CD4-positive, alpha-beta T cell (primary cell): Measurements from ENCODE around the gene OTULINL. TPM values are rescaled to one million over a fixed set of nuclear protein-coding genes. Genes with fewer than 3 reads are reported as not detected.

ENCODE experiments used
- ATAC-seq: fragments of 200-7000 bp; cut with Tn5 transposase; one replicate; pipeline ENCODE4 v1.10.0; 2022; ENCODE audit warnings: mild to moderate bottlenecking; ENCODE audit not compliant: poor library complexity
- CTCF ChIA-PET: fragments of 350-600 bp; sonication (Branson Sonifier 250); formaldehyde crosslinking; loops from one replicate; lab custom pipeline; 2021; ENCODE audit warnings: antibody characterized with exemption, inconsistent platforms; lab: Charles Lee
- POLR2A ChIA-PET: fragments of 350-600 bp; sonication (Branson Sonifier 250); formaldehyde crosslinking; loops from one replicate; lab custom pipeline; 2021; ENCODE audit warnings: antibody characterized with exemption, inconsistent platforms; lab: Charles Lee
- DNase-seq, 14 experiments: peaks; one replicate each; pipeline ENCODE4 v3.0.0-alpha.2; 2013 to 2020; ENCODE audit warnings: mixed read lengths in 2 of 14
- H3K27ac ChIP-seq, 2 donors: one replicate each; pipeline versions ENCODE4 v1.5.1 to v1.7.0; 2013; ENCODE audit warnings: low read length in 2 of 2, low read depth in 1 of 2, mild to moderate bottlenecking in 1 of 2
- H3K27me3 ChIP-seq, 2 experiments: 1 replicate in 1 of 2; 2 replicates in 1 of 2; pipeline versions ENCODE4 v1.6.1 to v1.7.0; 2013; ENCODE audit warnings: low read length in 2 of 2, control low read depth in 1 of 2, mild to moderate bottlenecking in 1 of 2, moderate library complexity in 1 of 2; ENCODE audit not compliant: insufficient read depth in 2 of 2, control insufficient read depth in 1 of 2
- H3K36me3 ChIP-seq: one replicate; pipeline ENCODE4 v1.6.1; 2013; ENCODE audit warnings: low read length, control low read depth; ENCODE audit not compliant: insufficient read depth
- H3K4me1 ChIP-seq: one replicate; pipeline ENCODE4 v1.6.1; 2013; ENCODE audit warnings: low read length, control low read depth; ENCODE audit not compliant: insufficient read depth
- H3K4me3 ChIP-seq: one replicate; pipeline ENCODE4 v1.5.1; 2013; ENCODE audit warnings: mild to moderate bottlenecking, low read length, moderate library complexity
- H3K9me3 ChIP-seq, 2 experiments: 1 replicate in 1 of 2; 2 replicates in 1 of 2; pipeline versions ENCODE4 v1.6.1 to v1.7.0; 2013; ENCODE audit warnings: low read length in 2 of 2, mild to moderate bottlenecking in 2 of 2, control low read depth in 1 of 2, moderate library complexity in 1 of 2; ENCODE audit not compliant: control insufficient read depth in 1 of 2, insufficient read depth in 1 of 2
- H3K27ac Mint-ChIP-seq: one replicate; pipeline ENCODE4 v1.8.0; 2020; ENCODE audit warnings: mixed read lengths
- H3K27me3 Mint-ChIP-seq: one replicate; pipeline ENCODE4 v1.8.0; 2021; ENCODE audit warnings: mixed read lengths
- H3K36me3 Mint-ChIP-seq: one replicate; pipeline ENCODE4 v1.8.0; 2021; ENCODE audit warnings: low read depth, mixed read lengths
- H3K4me1 Mint-ChIP-seq: one replicate; pipeline ENCODE4 v1.8.0; 2021; ENCODE audit warnings: low read depth, mixed read lengths
- H3K4me3 Mint-ChIP-seq: one replicate; pipeline ENCODE4 v1.8.0; 2020; ENCODE audit warnings: mild to moderate bottlenecking, mixed read lengths
- H3K9me3 Mint-ChIP-seq: one replicate; pipeline ENCODE4 v1.8.0; 2020; ENCODE audit warnings: mixed read lengths
- intact Hi-C, 2 experiments: fragments of 100-400 bp; cut with DNase I in 1 of 2; cut with micrococcal nuclease in 1 of 2; formaldehyde crosslinking; loops; one replicate each; pipeline versions ENCODE4 v1.15.1 to v1.9.0; 2023 to 2025; cut with DNase I, micrococcal nuclease
- total RNA-seq, 174 experiments: library from RNA in 2 of 174; stranded (reverse) in 2 of 174; gene quantifications; one replicate each; pipeline ENCODE4 v1.2.3 and lab custom pipeline; 2021 to 2026
- TF ChIP-seq, protein P1 (sequence below): fragments of 200-600 bp; IDR thresholded peaks from one replicate; pipeline ENCODE4 v1.8.0; 2022; ENCODE audit warnings: antibody characterized with exemption, mild to moderate bottlenecking

OTULINL gene
- total RNA-seq, 2 experiments from 2014 or later = 55.6 to 60.9 TPM

DNA sequence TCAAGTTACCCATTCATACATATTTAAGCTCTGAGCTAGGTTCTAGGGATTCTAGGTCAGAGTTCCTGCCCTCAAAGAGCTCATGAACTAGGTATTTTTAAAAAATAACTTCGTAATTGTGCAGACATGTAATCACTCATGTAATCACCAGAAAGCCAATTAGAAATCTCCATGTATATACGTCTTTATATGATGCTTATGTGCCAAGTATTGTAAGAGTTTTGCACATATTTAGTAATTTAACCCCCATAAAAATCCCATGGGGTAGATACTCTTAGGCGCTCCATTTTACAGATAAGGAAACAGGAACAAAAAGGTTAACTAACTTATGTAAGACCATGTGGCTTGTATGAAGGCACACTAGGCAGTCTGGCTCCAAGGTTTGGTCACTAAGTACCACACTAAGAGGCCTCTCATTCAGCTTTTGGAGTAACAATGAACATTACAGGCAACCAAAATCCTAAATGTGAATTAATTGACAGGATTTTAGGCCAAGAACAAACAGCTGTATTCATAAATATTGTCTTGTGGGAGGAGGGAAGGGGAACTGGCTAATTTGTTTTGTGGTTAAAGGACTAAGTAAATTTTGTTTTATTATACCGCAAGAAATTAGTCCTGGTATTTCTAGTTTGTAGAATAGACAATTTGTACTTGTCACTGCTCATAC, 1.7 kb upstream of the OTULINL start:
- H3K4me3 ChIP-seq = no peak overlapping the region
- TF ChIP-seq, protein P1, sequence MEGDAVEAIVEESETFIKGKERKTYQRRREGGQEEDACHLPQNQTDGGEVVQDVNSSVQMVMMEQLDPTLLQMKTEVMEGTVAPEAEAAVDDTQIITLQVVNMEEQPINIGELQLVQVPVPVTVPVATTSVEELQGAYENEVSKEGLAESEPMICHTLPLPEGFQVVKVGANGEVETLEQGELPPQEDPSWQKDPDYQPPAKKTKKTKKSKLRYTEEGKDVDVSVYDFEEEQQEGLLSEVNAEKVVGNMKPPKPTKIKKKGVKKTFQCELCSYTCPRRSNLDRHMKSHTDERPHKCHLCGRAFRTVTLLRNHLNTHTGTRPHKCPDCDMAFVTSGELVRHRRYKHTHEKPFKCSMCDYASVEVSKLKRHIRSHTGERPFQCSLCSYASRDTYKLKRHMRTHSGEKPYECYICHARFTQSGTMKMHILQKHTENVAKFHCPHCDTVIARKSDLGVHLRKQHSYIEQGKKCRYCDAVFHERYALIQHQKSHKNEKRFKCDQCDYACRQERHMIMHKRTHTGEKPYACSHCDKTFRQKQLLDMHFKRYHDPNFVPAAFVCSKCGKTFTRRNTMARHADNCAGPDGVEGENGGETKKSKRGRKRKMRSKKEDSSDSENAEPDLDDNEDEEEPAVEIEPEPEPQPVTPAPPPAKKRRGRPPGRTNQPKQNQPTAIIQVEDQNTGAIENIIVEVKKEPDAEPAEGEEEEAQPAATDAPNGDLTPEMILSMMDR = no peak
- intact Hi-C loops = loop anchor here (2.0 to 10.0 kb wide), 8 partner anchors 17 to 1885 kb away; partner anchors contain the start of genes ANKH (in 1 of the 2), OTULIN (in 1 of the 2), TRIO (in 1 of the 2) and ZNF622 (in 1 of the 2)
- DNase-seq (no peak), ATAC-seq (no peak)
- no peaks in the 10 kb centered on the region for H3K36me3 ChIP-seq
- H3K27ac ChIP-seq = no peak overlapping the region
- no peaks in the 10 kb centered on the region for H3K36me3 Mint-ChIP-seq
- peaks cover 32% of the 10 kb centered on the region for H3K4me1 Mint-ChIP-seq
- peak overlapping the region; percentile 84 for H3K4me3 Mint-ChIP-seq
- no peaks in the 10 kb centered on the region for H3K9me3 ChIP-seq
- H3K9me3 Mint-ChIP-seq = no peaks in the 10 kb centered on the region
- POLR2A ChIA-PET = interaction anchor here (0.6 kb wide), 1 partner anchor 144 kb away, joined by 3 read pairs; no protein-coding TSS in a partner anchor
- H3K4me1 ChIP-seq = peaks cover 27% of the 10 kb centered on the region
- CTCF ChIA-PET = interaction anchor here (0.9 kb wide), 1 partner anchor 69 kb away, joined by 3 read pairs; no protein-coding TSS in a partner anchor
- H3K27me3 ChIP-seq = no peaks in the 10 kb centered on the region
- no peaks in the 10 kb centered on the region for H3K27me3 Mint-ChIP-seq
- H3K27ac Mint-ChIP-seq = no peak overlapping the region

DNA sequence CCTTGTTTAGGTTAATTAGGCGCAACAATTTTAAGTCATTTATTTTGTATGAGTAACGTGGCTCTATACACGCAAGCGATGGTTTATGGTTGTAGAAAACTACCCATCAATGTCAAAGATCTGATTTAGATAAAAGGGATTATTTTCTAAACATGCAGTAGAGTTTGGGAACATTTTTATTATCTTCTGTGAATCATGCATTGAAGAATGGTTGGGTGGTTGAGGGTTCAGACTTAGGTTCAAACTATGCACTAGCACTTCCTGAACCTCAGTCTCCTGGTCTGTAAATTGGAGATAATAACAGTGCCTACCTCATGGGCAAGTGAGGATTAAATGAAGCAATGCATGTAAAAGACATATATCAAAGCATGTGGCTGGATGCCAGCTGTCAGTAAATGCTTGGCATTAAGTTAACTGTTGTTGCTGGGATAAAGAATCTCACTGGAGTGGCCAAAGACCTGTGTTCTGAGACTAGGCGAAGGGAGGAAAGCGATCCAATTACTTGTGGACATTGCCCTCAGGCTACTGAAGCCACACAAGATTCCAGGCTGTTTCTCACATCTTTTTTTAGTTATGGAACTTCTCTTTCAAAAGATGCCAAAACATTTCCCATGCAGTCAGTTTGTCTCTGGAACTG, 1.1 kb upstream of the OTULINL start:
- DNase-seq = no peak
- Histone ChIP-seq H3K36me3 (no peaks in the 10 kb centered on the region), H3K4me1 (peaks cover 32% of the 10 kb centered on the region), H3K27me3 (no peaks in the 10 kb centered on the region), H3K4me3 (no peak overlapping the region), H3K9me3 (no peaks in the 10 kb centered on the region), H3K27ac (no peak overlapping the region)
- TF ChIP-seq, protein P1 = no peak
- Mint-ChIP-seq H3K4me3 (peak overlapping the region; percentile 84), H3K9me3 (no peaks in the 10 kb centered on the region), H3K4me1 (peaks cover 39% of the 10 kb centered on the region), H3K27ac (peak overlapping the region; percentile 68), H3K27me3 (no peaks in the 10 kb centered on the region), H3K36me3 (no peaks in the 10 kb centered on the region)
- POLR2A ChIA-PET = no interaction called here
- ATAC-seq = no peak
- intact Hi-C loops = loop anchor here (2.0 to 10.0 kb wide), 7 partner anchors 82 to 1884 kb away; partner anchors contain the start of genes ANKH (in 1 of the 2), OTULIN (in 1 of the 2), TRIO (in 1 of the 2) and ZNF622 (in 1 of the 2)
- CTCF ChIA-PET = interaction anchor here (0.9 kb wide), 1 partner anchor 68 kb away, joined by 3 read pairs; no protein-coding TSS in a partner anchor
